Measurements from ENCODE around the gene ARHGEF37. TPM values are rescaled to one million over a fixed set of nuclear protein-coding genes. Genes with fewer than 3 reads are reported as not detected.

The ARHGEF37 gene
- total RNA-seq, 1 experiment from 2014 or later: 0.42 TPM

- Histone ChIP-seq H2BK20ac (ENCODE audit: low read depth, low read length, poor library complexity, severe bottlenecking) (no peak overlapping the region), H3K23ac (ENCODE audit: insufficient read length, low read depth, low read length) (no peak overlapping the region), H3K79me1 (ENCODE audit: insufficient read depth, low read depth, low read length, poor library complexity, severe bottlenecking) (no peaks in the 10 kb centered on the region), H3K4me2 (ENCODE audit: insufficient read depth, insufficient read length, low read length) (no peak overlapping the region), H4K8ac (replicated peaks; ENCODE audit: insufficient read length, low read depth, low read length) (no peak overlapping the region), H3K56ac (ENCODE audit: insufficient read length, low read depth, low read length) (no peak overlapping the region), H3K23me2 (ENCODE audit: insufficient read length, low read depth, low read length, poor library complexity, severe bottlenecking) (peaks cover 8% of the 10 kb centered on the region), H4K5ac (ENCODE audit: insufficient read length, low read depth, low read length) (no peak overlapping the region), H3K14ac (ENCODE audit: insufficient read depth, low read length) (no peak overlapping the region), H4K20me1 (ENCODE audit: control insufficient read depth, insufficient read depth, insufficient read length) (no peaks in the 10 kb centered on the region), H3K4me1 (ENCODE audit: insufficient read depth, low read length) (no peaks in the 10 kb centered on the region), H2BK120ac (ENCODE audit: low read depth, low read length, poor library complexity, severe bottlenecking) (no peak overlapping the region), H4K91ac (ENCODE audit: insufficient read length, low read depth, low read length) (no peak overlapping the region), H2BK12ac (ENCODE audit: insufficient read length, low read depth, low read length) (no peak overlapping the region), H2BK15ac (ENCODE audit: low read depth, low read length) (no peak overlapping the region), H3T11ph (ENCODE audit: low read length) (no peak overlapping the region), H3K18ac (ENCODE audit: insufficient read length, low read depth, low read length) (no peak overlapping the region), H3K4ac (ENCODE audit: low read depth, low read length) (no peak overlapping the region), H3K27me3 (ENCODE audit: insufficient read depth, low read length) (peaks cover 3% of the 10 kb centered on the region), H2AFZ (ENCODE audit: low read length) (no peak overlapping the region), H3K9me3 (ENCODE audit: control insufficient read depth, low read depth, low read length) (no peaks in the 10 kb centered on the region), H2AK5ac (ENCODE audit: insufficient read length, low read length) (no peak overlapping the region), H3K9ac (ENCODE audit: extremely low read depth, insufficient read length, low read length) (no peak overlapping the region), H2BK5ac (ENCODE audit: insufficient read length, low read length) (no peak overlapping the region), H3K79me2 (ENCODE audit: insufficient read depth, low read length) (no peaks in the 10 kb centered on the region), H3K27ac (ENCODE audit: insufficient read length, low read depth, low read length) (no peak overlapping the region)
- H3K27me3 Mint-ChIP-seq (ENCODE audit: low read depth): peaks cover 44% of the 10 kb centered on the region
- TF ChIP-seq CTCF (conservative IDR thresholded peaks at IDR 0.05): no peak
- H3K27ac Mint-ChIP-seq: no peak overlapping the region; a peak in 1 of 7 replicates
- DNase-seq: no peak
- no CpG with 5 or more reads among the region's 1 CpG for WGBS (ENCODE audit: extremely low coverage, insufficient read length, low lambda C conversion rate)
- peaks cover 14 to 16% of the 10 kb centered on the region in 2 experiments for H3K4me1 Mint-ChIP-seq
- H3K4me3 Mint-ChIP-seq: no peak overlapping the region
- H3K36me3 Mint-ChIP-seq (ENCODE audit: insufficient read depth in 1 of 3, low read depth in 3 of 3): no peaks in the 10 kb centered on the region
- no peaks in the 10 kb centered on the region for H3K9me3 Mint-ChIP-seq
These were observed 2.1 kb downstream of the ARHGEF37 start for GRCh38 chr5:149583394-149583793.
